Neural cell (in vitro differentiated cells): ENCODE measurements around the gene DUS2. TPM values are rescaled to one million over a fixed set of nuclear protein-coding genes. Genes with fewer than 3 reads are reported as not detected.
"Not testable (repeated sequence)": the region's sequence is repeated elsewhere in the genome, so short reads cannot be mapped to it uniquely, and the experiment has no call there.

Experiments
- H2AFZ ChIP-seq: fragments of 200-600, 300-800 bp; sonication (generic), shearing (Covaris generic); 2 replicates; pipeline ENCODE4 v1.6.0; 2014; ENCODE audit warnings: low read depth, mild to moderate bottlenecking, antibody characterized with exemption, low read length, moderate library complexity
- H3F3A ChIP-seq: fragments of 200-600 bp; shearing (Covaris generic); 2 replicates; pipeline ENCODE4 v1.6.1; 2016; ENCODE audit warnings: mild to moderate bottlenecking, moderate library complexity, mixed read lengths, antibody characterized with exemption, low read length; ENCODE audit not compliant: insufficient read depth, poor library complexity, severe bottlenecking
- H3K27ac ChIP-seq: fragments of 200-600, 300-800 bp; sonication (generic), shearing (Covaris generic); 2 replicates; pipeline ENCODE4 v1.5.1; 2014; ENCODE audit warnings: mild to moderate bottlenecking, low read length, moderate library complexity
- H3K27me3 ChIP-seq: fragments of 300-800, 200-600 bp; sonication (generic), shearing (Covaris generic); 2 replicates; pipeline ENCODE4 v1.6.0; 2014; ENCODE audit warnings: mild to moderate bottlenecking, low read depth, low read length, moderate library complexity; ENCODE audit not compliant: insufficient read depth
- H3K36me3 ChIP-seq: fragments of 300-800, 200-600 bp; sonication (generic), shearing (Covaris generic); 2 replicates; pipeline ENCODE4 v1.5.1; 2014; ENCODE audit warnings: mild to moderate bottlenecking, antibody characterized with exemption, low read length, moderate library complexity; ENCODE audit not compliant: insufficient read depth
- H3K4me2 ChIP-seq: fragments of 300-800, 200-600 bp; sonication (generic), shearing (Covaris generic); 2 replicates; pipeline ENCODE4 v1.6.0; 2014; ENCODE audit warnings: mild to moderate bottlenecking, low read length
- H3K4me3 ChIP-seq: fragments of 300-800, 200-600 bp; sonication (generic), shearing (Covaris generic); 2 replicates; pipeline ENCODE4 v1.5.1; 2014; ENCODE audit warnings: mild to moderate bottlenecking, low read length, moderate library complexity
- H3K79me2 ChIP-seq: fragments of 200-600 bp; shearing (Covaris generic); replicated peaks from 2 replicates; pipeline ENCODE4 v1.6.0; 2014; ENCODE audit warnings: mild to moderate bottlenecking, low read length, moderate library complexity; ENCODE audit not compliant: insufficient read depth
- H3K9ac ChIP-seq: fragments of 300-800, 200-600 bp; sonication (generic), shearing (Covaris generic); 2 replicates; pipeline ENCODE4 v1.6.1; 2016; ENCODE audit warnings: mild to moderate bottlenecking, low read length, mixed read lengths
- H3K9me2 ChIP-seq: fragments of 200-600 bp; shearing (Covaris generic); 2 replicates; pipeline ENCODE4 v1.6.1; 2016; ENCODE audit warnings: mild to moderate bottlenecking, low read length, mixed read lengths; ENCODE audit not compliant: insufficient read depth
- H3K9me3 ChIP-seq: fragments of 200-600, 300-800 bp; sonication (generic), shearing (Covaris generic); 2 replicates; pipeline ENCODE4 v1.6.1; 2016; ENCODE audit warnings: mild to moderate bottlenecking, mixed run types, low read length, moderate library complexity, mixed read lengths
- H4K20me1 ChIP-seq: fragments of 200-600 bp; shearing (Covaris generic); 2 replicates; pipeline ENCODE4 v1.6.1; 2016; ENCODE audit warnings: mild to moderate bottlenecking, mixed run types; ENCODE audit not compliant: insufficient read depth
- EP300 ChIP-seq: fragments of 450-650 bp; conservative IDR thresholded peaks from 2 replicates; pipeline ENCODE4 v1.6.1; 2014; ENCODE audit warnings: antibody characterized with exemption, mild to moderate bottlenecking, moderate library complexity; ENCODE audit not compliant: poor library complexity, severe bottlenecking
- MXI1 ChIP-seq: fragments of 450-650 bp; conservative IDR thresholded peaks from 2 replicates; pipeline ENCODE4 v1.6.1; 2014; ENCODE audit warnings: antibody characterized with exemption, mild to moderate bottlenecking; ENCODE audit not compliant: poor library complexity, severe bottlenecking
- POLR2AphosphoS5 ChIP-seq: IDR thresholded peaks from 2 replicates; pipeline ENCODE4 v1.6.1; 2012
- RAD21 ChIP-seq: fragments of 450-650 bp; conservative IDR thresholded peaks from 2 replicates; pipeline ENCODE4 v1.6.1; 2014; ENCODE audit warnings: antibody characterized with exemption, mild to moderate bottlenecking, moderate library complexity
- SMC3 ChIP-seq: fragments of 450-650 bp; conservative IDR thresholded peaks from 2 replicates; pipeline ENCODE4 v1.6.1; 2014; ENCODE audit warnings: antibody characterized with exemption, mild to moderate bottlenecking, moderate library complexity; ENCODE audit not compliant: poor library complexity
- TAF1 ChIP-seq: IDR thresholded peaks from 2 replicates; pipeline ENCODE4 v1.6.1; 2012; ENCODE audit warnings: low read depth
- polyA plus RNA-seq: library from polyadenylated mRNA; depleted of rRNA; stranded (reverse); fragments of >200 nt; gene quantifications from 2 replicates; pipeline ENCODE4 v1.2.3, GENCODE V29; 2014
- TF ChIP-seq, protein P1 (sequence below): fragments of 450-650 bp; IDR thresholded peaks from 2 replicates; pipeline ENCODE4 v1.5.1; 2014; ENCODE audit warnings: antibody characterized with exemption, mild to moderate bottlenecking, moderate library complexity; ENCODE audit not compliant: poor library complexity, severe bottlenecking
- TF ChIP-seq, protein P2 (sequence below): IDR thresholded peaks from 2 replicates; pipeline ENCODE4 v1.6.1; 2012; ENCODE audit warnings: borderline replicate concordance

DUS2 gene
- polyA plus RNA-seq, 1 donor from 2014 or later = 22.4 TPM

DNA sequence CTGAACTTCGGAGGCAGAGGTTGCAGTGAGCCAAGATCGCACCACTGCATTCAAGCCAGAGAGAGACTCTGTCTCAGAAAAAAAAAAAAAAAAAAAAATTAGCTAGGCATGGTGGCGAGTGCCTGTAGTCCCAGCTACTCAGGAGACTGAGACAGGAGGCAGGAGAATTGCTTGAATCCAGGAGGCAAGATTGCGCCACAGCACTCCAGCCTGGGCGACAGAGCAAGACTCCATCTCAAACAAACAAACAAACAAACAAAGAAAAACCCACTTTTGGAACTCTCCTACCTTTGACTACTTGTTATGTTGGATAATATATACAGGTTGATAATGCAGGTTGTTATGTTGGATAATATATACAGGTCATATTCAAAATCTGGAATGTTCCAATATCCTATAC is 97.4 kb downstream of the DUS2 start:
- H3K4me2 ChIP-seq, H3K9ac ChIP-seq, H3K27me3 ChIP-seq, H3K9me2 ChIP-seq, H4K20me1 ChIP-seq, H3K27ac ChIP-seq, H2AFZ ChIP-seq, H3F3A ChIP-seq, H3K36me3 ChIP-seq, H3K4me3 ChIP-seq, H3K9me3 ChIP-seq: not testable (repeated sequence)
- peaks cover 19% of the 10 kb centered on the region for H3K79me2 ChIP-seq

DNA sequence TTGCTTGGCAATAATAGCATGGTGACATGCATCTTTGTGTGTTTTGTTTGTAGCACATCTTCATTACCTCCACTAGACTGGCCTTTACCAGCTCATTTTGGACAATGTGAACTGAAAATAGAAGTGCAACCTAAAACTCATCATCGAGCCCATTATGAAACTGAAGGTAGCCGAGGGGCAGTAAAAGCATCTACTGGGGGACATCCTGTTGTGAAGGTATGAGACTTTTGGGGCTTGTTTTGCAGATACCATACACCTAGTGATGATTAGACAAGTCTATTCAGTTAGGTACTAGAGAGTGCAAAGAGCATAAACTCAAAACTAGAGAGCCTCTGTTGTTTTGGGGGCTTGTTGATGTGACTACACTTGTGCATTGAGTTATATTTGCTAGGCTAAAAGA is 103.3 kb downstream of the DUS2 start:
- Histone ChIP-seq H4K20me1 (no peaks in the 10 kb centered on the region), H3K79me2 (peaks cover 12% of the 10 kb centered on the region), H3K9me2 (no peaks in the 10 kb centered on the region), H3K9ac (no peak overlapping the region), H3K4me2 (no peak overlapping the region), H3K9me3 (no peaks in the 10 kb centered on the region), H2AFZ (no peak overlapping the region), H3K27ac (no peak overlapping the region), H3K4me3 (no peak overlapping the region), H3K36me3 (no peaks in the 10 kb centered on the region), H3F3A (no peaks in the 10 kb centered on the region), H3K27me3 (no peaks in the 10 kb centered on the region)
- no peak for TF ChIP-seq RAD21
- no peak for TF ChIP-seq TAF1
- TF ChIP-seq, protein P1, sequence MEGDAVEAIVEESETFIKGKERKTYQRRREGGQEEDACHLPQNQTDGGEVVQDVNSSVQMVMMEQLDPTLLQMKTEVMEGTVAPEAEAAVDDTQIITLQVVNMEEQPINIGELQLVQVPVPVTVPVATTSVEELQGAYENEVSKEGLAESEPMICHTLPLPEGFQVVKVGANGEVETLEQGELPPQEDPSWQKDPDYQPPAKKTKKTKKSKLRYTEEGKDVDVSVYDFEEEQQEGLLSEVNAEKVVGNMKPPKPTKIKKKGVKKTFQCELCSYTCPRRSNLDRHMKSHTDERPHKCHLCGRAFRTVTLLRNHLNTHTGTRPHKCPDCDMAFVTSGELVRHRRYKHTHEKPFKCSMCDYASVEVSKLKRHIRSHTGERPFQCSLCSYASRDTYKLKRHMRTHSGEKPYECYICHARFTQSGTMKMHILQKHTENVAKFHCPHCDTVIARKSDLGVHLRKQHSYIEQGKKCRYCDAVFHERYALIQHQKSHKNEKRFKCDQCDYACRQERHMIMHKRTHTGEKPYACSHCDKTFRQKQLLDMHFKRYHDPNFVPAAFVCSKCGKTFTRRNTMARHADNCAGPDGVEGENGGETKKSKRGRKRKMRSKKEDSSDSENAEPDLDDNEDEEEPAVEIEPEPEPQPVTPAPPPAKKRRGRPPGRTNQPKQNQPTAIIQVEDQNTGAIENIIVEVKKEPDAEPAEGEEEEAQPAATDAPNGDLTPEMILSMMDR = no peak

DNA sequence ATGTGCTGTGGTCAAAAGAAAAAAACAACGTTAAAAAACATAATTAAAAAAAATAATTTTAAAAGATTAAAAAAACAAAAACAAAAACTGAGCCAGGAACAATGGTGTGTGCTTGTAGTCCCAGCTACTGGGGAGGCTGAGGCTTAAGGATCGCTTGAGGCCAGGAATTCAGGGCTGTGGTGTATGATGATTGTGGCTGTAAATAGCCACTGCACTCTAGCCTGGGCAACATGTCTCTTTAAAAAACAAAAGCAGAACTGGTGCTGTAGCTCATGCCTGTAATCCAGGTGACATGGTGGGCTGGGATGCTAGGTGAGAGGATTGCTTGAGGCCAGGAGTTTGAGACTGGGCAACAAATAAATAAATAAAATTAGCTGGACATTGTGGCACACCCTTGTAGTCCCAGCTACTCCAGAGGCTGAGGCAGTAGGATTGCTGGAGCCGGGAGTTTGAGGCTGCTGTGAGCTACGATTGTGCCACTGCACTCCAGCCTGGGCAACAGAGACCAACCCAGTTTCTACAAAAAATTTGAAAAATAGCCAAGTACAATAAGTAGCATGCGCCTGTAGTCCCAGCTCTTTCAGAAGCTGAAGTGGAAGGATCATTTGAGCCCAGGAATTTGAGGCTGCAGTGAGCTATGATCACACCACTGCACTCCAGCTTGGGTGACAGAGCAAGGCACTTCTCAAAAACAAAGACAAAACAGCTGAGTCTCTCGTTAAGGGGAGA is 105.7 kb downstream of the DUS2 start:
- H3K4me2 ChIP-seq = no peak overlapping the region
- H2AFZ ChIP-seq = no peak overlapping the region
- no peaks in the 10 kb centered on the region for H3K36me3 ChIP-seq
- H3K4me3 ChIP-seq = no peak overlapping the region
- peaks cover 5% of the 10 kb centered on the region for H3K79me2 ChIP-seq
- no peaks in the 10 kb centered on the region for H3K27me3 ChIP-seq
- no peaks in the 10 kb centered on the region for H3K9me2 ChIP-seq
- TF ChIP-seq TAF1 (no peak), EP300 (no peak), MXI1 (no peak), RAD21 (no peak), SMC3 (no peak), POLR2AphosphoS5 (no peak)
- TF ChIP-seq, protein P2, sequence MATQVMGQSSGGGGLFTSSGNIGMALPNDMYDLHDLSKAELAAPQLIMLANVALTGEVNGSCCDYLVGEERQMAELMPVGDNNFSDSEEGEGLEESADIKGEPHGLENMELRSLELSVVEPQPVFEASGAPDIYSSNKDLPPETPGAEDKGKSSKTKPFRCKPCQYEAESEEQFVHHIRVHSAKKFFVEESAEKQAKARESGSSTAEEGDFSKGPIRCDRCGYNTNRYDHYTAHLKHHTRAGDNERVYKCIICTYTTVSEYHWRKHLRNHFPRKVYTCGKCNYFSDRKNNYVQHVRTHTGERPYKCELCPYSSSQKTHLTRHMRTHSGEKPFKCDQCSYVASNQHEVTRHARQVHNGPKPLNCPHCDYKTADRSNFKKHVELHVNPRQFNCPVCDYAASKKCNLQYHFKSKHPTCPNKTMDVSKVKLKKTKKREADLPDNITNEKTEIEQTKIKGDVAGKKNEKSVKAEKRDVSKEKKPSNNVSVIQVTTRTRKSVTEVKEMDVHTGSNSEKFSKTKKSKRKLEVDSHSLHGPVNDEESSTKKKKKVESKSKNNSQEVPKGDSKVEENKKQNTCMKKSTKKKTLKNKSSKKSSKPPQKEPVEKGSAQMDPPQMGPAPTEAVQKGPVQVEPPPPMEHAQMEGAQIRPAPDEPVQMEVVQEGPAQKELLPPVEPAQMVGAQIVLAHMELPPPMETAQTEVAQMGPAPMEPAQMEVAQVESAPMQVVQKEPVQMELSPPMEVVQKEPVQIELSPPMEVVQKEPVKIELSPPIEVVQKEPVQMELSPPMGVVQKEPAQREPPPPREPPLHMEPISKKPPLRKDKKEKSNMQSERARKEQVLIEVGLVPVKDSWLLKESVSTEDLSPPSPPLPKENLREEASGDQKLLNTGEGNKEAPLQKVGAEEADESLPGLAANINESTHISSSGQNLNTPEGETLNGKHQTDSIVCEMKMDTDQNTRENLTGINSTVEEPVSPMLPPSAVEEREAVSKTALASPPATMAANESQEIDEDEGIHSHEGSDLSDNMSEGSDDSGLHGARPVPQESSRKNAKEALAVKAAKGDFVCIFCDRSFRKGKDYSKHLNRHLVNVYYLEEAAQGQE = no peak
- TF ChIP-seq, protein P1 = no peak
- H3K27ac ChIP-seq = no peak overlapping the region
- H3K9me3 ChIP-seq = no peaks in the 10 kb centered on the region
- H3K9ac ChIP-seq = no peak overlapping the region
- no peaks in the 10 kb centered on the region for H3F3A ChIP-seq
- H4K20me1 ChIP-seq = no peaks in the 10 kb centered on the region
